Parathyroid adenoma (tissue), 2 donors: ENCODE results near the gene TCF7.
A peak's percentile ranks its signal among the peaks of the same experiment; 100 is the strongest.

Source experiments
- H2AFZ ChIP-seq: fragments of 300-600 bp; sonication (generic); one replicate; pipeline ENCODE4 v1.7.0; 2017; ENCODE audit warnings: antibody characterized with exemption, mild to moderate bottlenecking
- H3K27ac ChIP-seq: fragments of 300-600 bp; sonication (generic); one replicate; pipeline ENCODE4 v1.7.0; 2017
- H3K27me3 ChIP-seq: fragments of 300-600 bp; sonication (generic); one replicate; pipeline ENCODE4 v1.7.0; 2017; ENCODE audit warnings: low read length; ENCODE audit not compliant: control insufficient read depth, insufficient read depth
- H3K36me3 ChIP-seq: fragments of 300-600 bp; sonication (generic); one replicate; pipeline ENCODE4 v1.7.0; 2017; ENCODE audit warnings: low read length; ENCODE audit not compliant: control insufficient read depth, insufficient read depth
- H3K4me1 ChIP-seq: fragments of 300-600 bp; sonication (generic); one replicate; pipeline ENCODE4 v1.7.0; 2017; ENCODE audit warnings: control low read depth
- H3K4me2 ChIP-seq: fragments of 300-600 bp; sonication (generic); one replicate; pipeline ENCODE4 v1.7.0; 2017; ENCODE audit warnings: low read length
- H3K4me3 ChIP-seq: fragments of 300-600 bp; sonication (generic); one replicate; pipeline ENCODE4 v1.7.0; 2017; ENCODE audit warnings: low read depth, low read length
- H3K79me2 ChIP-seq: fragments of 300-600 bp; sonication (generic); one replicate; pipeline ENCODE4 v1.7.0; 2017; ENCODE audit warnings: control low read depth
- H3K9ac ChIP-seq: fragments of 300-600 bp; sonication (generic); one replicate; pipeline ENCODE4 v1.7.0; 2017; ENCODE audit warnings: mild to moderate bottlenecking
- H3K9me3 ChIP-seq: fragments of 300-600 bp; sonication (generic); one replicate; pipeline ENCODE4 v1.7.0; 2017; ENCODE audit warnings: low read length; ENCODE audit not compliant: control insufficient read depth
- TF ChIP-seq, protein P1 (sequence below): fragments of 300-600 bp; sonication (generic); IDR thresholded peaks from one replicate; pipeline ENCODE4 v1.7.0; 2017; ENCODE audit warnings: antibody characterized with exemption, mild to moderate bottlenecking
- donor health status: primary hyperparathyroidism.

TCF7 gene

DNA sequence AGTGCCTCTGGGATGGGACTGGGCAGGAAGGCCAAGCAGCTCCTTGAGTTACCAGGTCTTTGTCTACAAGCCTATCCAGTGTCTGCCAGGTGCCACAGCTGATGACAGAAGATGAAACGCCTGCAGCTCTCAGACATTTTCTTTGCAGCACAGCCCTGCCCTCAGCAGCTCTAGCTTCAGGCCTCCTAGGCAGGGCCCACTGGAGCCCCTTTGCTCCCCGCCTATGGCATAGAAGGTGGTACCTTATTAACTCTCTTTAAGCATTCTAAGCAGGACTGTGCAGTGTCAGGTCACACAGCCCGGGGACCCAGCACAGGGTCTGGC, 63.6 kb downstream of the TCF7 start:
- no peaks in the 10 kb centered on the region for H3K36me3 ChIP-seq
- H3K4me2 ChIP-seq, result no peak overlapping the region
- no peak overlapping the region for H3K4me3 ChIP-seq
- no peak overlapping the region for H3K27ac ChIP-seq
- H2AFZ ChIP-seq, result no peak overlapping the region
- H3K79me2 ChIP-seq, result peaks cover 5% of the 10 kb centered on the region
- no peak overlapping the region for H3K9ac ChIP-seq
- peaks cover 4% of the 10 kb centered on the region for H3K4me1 ChIP-seq
- H3K9me3 ChIP-seq, result no peaks in the 10 kb centered on the region
- H3K27me3 ChIP-seq, result no peaks in the 10 kb centered on the region
- TF ChIP-seq, protein P1, sequence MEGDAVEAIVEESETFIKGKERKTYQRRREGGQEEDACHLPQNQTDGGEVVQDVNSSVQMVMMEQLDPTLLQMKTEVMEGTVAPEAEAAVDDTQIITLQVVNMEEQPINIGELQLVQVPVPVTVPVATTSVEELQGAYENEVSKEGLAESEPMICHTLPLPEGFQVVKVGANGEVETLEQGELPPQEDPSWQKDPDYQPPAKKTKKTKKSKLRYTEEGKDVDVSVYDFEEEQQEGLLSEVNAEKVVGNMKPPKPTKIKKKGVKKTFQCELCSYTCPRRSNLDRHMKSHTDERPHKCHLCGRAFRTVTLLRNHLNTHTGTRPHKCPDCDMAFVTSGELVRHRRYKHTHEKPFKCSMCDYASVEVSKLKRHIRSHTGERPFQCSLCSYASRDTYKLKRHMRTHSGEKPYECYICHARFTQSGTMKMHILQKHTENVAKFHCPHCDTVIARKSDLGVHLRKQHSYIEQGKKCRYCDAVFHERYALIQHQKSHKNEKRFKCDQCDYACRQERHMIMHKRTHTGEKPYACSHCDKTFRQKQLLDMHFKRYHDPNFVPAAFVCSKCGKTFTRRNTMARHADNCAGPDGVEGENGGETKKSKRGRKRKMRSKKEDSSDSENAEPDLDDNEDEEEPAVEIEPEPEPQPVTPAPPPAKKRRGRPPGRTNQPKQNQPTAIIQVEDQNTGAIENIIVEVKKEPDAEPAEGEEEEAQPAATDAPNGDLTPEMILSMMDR, result no peak

DNA sequence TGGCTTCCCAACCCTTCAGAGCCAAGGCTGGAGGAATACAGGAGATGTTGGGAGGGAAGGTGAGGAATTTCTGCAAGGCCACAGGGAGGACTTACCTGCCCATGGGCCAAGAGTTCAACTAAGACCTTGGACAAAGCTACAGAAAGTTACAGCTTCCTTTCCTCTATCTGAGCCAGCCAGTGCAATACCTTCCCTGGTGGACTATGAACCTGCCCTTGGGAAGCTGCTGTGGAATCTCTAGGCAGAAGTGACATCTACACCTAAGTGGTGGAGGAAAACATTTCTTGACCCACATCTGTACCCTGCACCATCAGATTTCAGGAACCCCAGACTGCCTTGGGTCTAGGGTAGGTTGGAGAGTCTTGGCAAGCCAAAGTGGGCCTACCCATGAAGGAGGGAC, 69.0 kb downstream of the TCF7 start:
- Histone ChIP-seq H3K9ac (no peak overlapping the region), H3K4me1 (peaks cover 15% of the 10 kb centered on the region), H3K27ac (no peak overlapping the region), H3K27me3 (no peaks in the 10 kb centered on the region), H2AFZ (no peak overlapping the region), H3K4me3 (no peak overlapping the region), H3K4me2 (no peak overlapping the region), H3K79me2 (peaks cover 21% of the 10 kb centered on the region), H3K9me3 (no peaks in the 10 kb centered on the region), H3K36me3 (no peaks in the 10 kb centered on the region)
- TF ChIP-seq, protein P1, result no peak

DNA sequence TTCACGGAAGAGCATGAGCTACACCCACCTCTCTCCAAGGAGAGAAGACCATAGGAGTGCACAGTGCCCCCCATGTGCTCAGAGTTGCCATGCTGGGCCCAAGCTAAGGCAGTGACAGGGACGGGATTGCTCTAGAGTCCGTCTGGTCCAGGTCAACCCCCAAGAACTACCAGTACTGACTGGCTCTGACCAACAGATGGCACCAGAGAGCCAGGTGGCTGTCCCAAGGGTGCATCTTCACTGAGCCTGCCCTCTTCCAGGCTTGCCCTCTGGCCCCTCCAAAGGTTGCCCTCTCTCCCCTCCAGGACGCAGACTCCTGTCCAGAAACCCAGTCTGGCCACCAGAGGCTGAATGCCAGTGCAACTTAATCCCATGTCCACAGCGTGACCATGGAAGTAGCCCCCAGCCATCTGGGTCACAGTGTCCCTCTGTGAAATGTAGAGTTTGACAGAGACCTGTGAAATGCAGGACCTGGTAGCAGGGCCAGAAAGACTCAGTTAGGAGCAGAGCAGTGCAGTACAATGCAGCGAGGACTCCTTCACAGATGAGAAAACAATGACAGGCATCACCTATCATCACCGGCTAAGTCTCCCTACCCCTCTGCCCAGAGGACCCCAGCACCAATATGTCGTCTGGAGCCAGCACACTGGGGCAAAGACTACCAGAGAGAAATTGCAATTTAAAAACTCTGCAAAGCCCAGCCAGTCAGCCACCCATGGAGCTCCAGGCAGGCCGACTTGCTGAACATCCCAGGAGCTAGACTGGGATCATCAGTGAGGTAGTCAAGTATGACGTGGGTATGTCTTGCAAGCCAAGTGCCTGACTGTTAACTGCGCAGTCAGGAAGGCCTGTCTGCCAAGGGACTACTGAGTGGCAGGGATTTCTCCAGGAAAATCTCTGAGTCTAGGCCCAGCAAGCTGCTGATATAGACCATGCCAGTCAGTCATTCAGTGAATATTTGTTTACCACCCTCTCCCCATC, 70.0 kb downstream of the TCF7 start:
- TF ChIP-seq, protein P1, result peak; percentile 91
- Histone ChIP-seq H2AFZ (peak overlapping the region; percentile 72), H3K27ac (no peak overlapping the region), H3K4me3 (no peak overlapping the region), H3K79me2 (peaks cover 23% of the 10 kb centered on the region), H3K4me2 (no peak overlapping the region), H3K27me3 (no peaks in the 10 kb centered on the region), H3K4me1 (peaks cover 15% of the 10 kb centered on the region), H3K9me3 (no peaks in the 10 kb centered on the region), H3K36me3 (no peaks in the 10 kb centered on the region), H3K9ac (no peak overlapping the region)

DNA sequence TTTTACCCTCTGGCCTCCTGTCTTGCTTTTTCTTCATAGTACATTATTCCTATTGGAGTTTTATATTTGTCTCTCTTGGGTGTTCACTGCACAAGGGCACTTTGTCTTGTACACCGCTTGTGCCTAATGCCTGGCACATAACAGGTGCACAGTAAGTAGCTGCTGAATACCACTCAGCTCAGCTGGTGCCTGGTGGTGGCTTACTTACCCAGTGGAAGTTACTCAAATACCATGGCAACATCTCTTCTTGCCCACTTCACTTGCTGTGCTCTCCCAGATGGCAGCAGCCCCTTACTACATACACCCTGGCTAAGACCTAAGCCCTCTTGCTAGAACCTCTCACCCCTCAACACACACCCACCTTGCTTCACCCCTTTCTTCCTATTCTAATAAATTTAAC, 73.6 kb downstream of the TCF7 start:
- TF ChIP-seq, protein P1, result no peak
- H3K9ac ChIP-seq, result no peak overlapping the region

DNA sequence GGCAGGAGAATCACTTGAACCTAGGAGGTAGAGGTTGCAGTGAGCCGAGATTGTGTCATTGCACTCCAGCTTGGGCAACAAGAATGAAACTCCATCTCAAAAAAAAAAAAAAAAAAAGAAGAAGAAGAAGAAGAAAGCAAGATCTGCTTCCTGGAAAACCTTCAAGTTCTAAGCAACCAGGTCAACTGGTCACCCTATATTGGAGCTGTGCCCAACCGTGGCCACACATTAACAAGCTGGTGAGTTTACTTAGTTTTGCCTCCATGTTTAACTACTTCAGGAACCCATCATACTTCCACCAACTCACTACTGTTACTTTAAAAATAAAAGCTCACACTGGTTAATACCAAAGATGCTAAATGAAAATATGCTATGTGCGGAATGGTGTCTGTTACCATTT, 74.5 kb downstream of the TCF7 start:
- H3K4me2 ChIP-seq, result no peak overlapping the region
- H2AFZ ChIP-seq, result no peak overlapping the region
- no peak overlapping the region for H3K4me3 ChIP-seq
- H3K4me1 ChIP-seq, result peaks cover 19% of the 10 kb centered on the region
- no peak overlapping the region for H3K27ac ChIP-seq
- H3K9me3 ChIP-seq, result no peaks in the 10 kb centered on the region
- no peaks in the 10 kb centered on the region for H3K36me3 ChIP-seq
- H3K27me3 ChIP-seq, result no peaks in the 10 kb centered on the region
- TF ChIP-seq, protein P1, result no peak
- H3K9ac ChIP-seq, result no peak overlapping the region
- peaks cover 16% of the 10 kb centered on the region for H3K79me2 ChIP-seq

More for the DNA sequence above, 73.6 kb downstream of the TCF7 start:
- H3K27ac ChIP-seq, result no peak overlapping the region
- H3K9me3 ChIP-seq, result no peaks in the 10 kb centered on the region
- no peaks in the 10 kb centered on the region for H3K27me3 ChIP-seq
- peaks cover 19% of the 10 kb centered on the region for H3K4me1 ChIP-seq
- no peaks in the 10 kb centered on the region for H3K36me3 ChIP-seq
- peaks cover 23% of the 10 kb centered on the region for H3K79me2 ChIP-seq
- no peak overlapping the region for H2AFZ ChIP-seq
- H3K4me3 ChIP-seq, result no peak overlapping the region
- H3K4me2 ChIP-seq, result peak overlapping the region; percentile 27
